Lower lobe of right lung (tissue), 2 donors: Measurements from ENCODE around the gene KCNE4. TPM values are rescaled to one million over a fixed set of nuclear protein-coding genes. Genes with fewer than 3 reads are reported as not detected.

Source experiments
- ATAC-seq, 2 donors: fragments of 200-7000 bp; cut with Tn5 transposase; one replicate each; pipeline ENCODE4 v1.9.1; 2020 to 2022; ENCODE audit warnings: mild to moderate bottlenecking in 2 of 2, moderate library complexity in 2 of 2
- DNase-seq: peaks from one replicate; pipeline ENCODE4 v3.0.0-alpha.2; 2020
- H3K27ac ChIP-seq: fragments of 200-600 bp; one replicate; pipeline ENCODE4 v1.8.0; 2022
- H3K27me3 ChIP-seq: fragments of 200-600 bp; one replicate; pipeline ENCODE4 v1.8.0; 2022; ENCODE audit warnings: low read depth
- H3K36me3 ChIP-seq: fragments of 200-600 bp; one replicate; pipeline ENCODE4 v1.8.0; 2022; ENCODE audit warnings: mild to moderate bottlenecking
- H3K4me1 ChIP-seq: fragments of 200-600 bp; one replicate; pipeline ENCODE4 v1.8.0; 2022
- H3K4me3 ChIP-seq: fragments of 200-600 bp; one replicate; pipeline ENCODE4 v1.8.0; 2022; ENCODE audit warnings: mild to moderate bottlenecking
- H3K9me3 ChIP-seq: fragments of 200-600 bp; one replicate; pipeline ENCODE4 v1.8.0; 2022
- intact Hi-C: fragments of 100-400 bp; cut with DNase I; formaldehyde crosslinking; loops from one replicate; pipeline ENCODE4 v1.11.0; 2022
- total RNA-seq: library from RNA; stranded (reverse); fragmentation: NEBNext Ultra II Directional; extraction: Animal tissue kit (Norgen Biotek cat#: 25700); gene quantifications from one replicate; pipeline ENCODE4 v1.2.1, GENCODE V29; 2021
- TF ChIP-seq, protein P1 (sequence below): fragments of 200-600 bp; IDR thresholded peaks from one replicate; pipeline ENCODE4 v1.8.0; 2022; ENCODE audit warnings: antibody characterized with exemption, mild to moderate bottlenecking
- donor health status: DM: no; HTN: yes; CAD: no; lungs with severe emphysema.

KCNE4 gene
- total RNA-seq, 1 donor from 2014 or later, result 1.2 TPM

DNA sequence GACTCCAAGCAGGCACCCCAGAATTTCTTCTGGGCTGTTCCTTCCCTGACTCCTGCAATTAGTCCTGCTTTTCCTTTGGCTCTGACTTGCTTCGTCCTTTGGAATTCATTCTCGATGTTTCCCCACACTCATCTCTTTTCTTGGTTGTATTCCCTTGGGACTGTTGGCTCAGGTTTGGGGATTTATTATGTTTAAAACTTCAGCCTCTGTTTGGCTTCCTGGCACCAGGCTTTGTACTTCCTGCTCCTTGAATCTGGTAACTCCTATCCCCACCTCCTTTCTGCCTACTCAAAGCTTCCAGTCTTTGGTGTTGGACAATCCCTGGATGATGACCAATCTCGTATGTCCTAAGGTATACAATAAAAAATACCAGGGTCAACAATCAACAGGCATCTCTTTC is 1.8 kb upstream of the KCNE4 start:
- no peaks in the 10 kb centered on the region for H3K4me1 ChIP-seq
- no peaks in the 10 kb centered on the region for H3K36me3 ChIP-seq
- H3K9me3 ChIP-seq, result no peaks in the 10 kb centered on the region
- DNase-seq, result no peak
- TF ChIP-seq, protein P1, sequence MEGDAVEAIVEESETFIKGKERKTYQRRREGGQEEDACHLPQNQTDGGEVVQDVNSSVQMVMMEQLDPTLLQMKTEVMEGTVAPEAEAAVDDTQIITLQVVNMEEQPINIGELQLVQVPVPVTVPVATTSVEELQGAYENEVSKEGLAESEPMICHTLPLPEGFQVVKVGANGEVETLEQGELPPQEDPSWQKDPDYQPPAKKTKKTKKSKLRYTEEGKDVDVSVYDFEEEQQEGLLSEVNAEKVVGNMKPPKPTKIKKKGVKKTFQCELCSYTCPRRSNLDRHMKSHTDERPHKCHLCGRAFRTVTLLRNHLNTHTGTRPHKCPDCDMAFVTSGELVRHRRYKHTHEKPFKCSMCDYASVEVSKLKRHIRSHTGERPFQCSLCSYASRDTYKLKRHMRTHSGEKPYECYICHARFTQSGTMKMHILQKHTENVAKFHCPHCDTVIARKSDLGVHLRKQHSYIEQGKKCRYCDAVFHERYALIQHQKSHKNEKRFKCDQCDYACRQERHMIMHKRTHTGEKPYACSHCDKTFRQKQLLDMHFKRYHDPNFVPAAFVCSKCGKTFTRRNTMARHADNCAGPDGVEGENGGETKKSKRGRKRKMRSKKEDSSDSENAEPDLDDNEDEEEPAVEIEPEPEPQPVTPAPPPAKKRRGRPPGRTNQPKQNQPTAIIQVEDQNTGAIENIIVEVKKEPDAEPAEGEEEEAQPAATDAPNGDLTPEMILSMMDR, result no peak
- no peak overlapping the region for H3K27ac ChIP-seq
- intact Hi-C loops, result no loop called here
- H3K4me3 ChIP-seq, result no peak overlapping the region
- no peak for ATAC-seq
- H3K27me3 ChIP-seq, result no peaks in the 10 kb centered on the region

DNA sequence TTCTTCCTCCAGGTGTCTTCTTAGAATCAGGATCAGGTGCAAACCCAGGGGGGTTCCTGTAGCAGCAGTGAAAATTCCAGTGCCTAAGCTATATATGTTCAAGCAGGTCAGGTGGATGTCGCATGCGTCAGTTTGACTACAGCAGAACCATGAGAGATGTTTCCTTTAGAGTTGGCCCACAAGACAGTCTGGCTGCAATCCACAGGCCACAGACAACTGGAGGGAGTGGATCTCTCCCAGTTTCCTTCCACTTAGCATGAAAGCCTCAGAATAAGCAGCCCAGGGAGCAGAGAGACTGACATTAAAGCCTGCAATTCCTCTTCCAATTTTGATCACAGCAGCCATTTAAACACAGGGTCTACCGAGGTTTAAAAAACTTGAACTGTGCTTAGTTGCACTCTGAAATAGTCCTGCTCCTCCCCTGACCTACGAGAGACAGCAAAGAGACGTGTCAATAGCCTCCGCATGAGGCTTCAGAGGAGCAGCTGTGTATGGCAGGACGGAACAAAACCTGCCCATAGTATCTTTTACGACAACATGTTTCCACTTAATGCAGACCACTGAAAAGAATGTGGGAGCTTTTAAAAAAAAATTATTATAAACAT is 988 bp upstream of the KCNE4 start:
- H3K9me3 ChIP-seq, result no peaks in the 10 kb centered on the region
- H3K27me3 ChIP-seq, result no peaks in the 10 kb centered on the region
- peak overlapping the region; percentile 49 for H3K4me3 ChIP-seq
- peak overlapping the region; percentile 76 for H3K27ac ChIP-seq
- ATAC-seq (no peak), DNase-seq (no peak)
- intact Hi-C loops, result no loop called here
- H3K36me3 ChIP-seq, result no peaks in the 10 kb centered on the region
- TF ChIP-seq, protein P1, result no peak
- H3K4me1 ChIP-seq, result peaks cover 5% of the 10 kb centered on the region

DNA sequence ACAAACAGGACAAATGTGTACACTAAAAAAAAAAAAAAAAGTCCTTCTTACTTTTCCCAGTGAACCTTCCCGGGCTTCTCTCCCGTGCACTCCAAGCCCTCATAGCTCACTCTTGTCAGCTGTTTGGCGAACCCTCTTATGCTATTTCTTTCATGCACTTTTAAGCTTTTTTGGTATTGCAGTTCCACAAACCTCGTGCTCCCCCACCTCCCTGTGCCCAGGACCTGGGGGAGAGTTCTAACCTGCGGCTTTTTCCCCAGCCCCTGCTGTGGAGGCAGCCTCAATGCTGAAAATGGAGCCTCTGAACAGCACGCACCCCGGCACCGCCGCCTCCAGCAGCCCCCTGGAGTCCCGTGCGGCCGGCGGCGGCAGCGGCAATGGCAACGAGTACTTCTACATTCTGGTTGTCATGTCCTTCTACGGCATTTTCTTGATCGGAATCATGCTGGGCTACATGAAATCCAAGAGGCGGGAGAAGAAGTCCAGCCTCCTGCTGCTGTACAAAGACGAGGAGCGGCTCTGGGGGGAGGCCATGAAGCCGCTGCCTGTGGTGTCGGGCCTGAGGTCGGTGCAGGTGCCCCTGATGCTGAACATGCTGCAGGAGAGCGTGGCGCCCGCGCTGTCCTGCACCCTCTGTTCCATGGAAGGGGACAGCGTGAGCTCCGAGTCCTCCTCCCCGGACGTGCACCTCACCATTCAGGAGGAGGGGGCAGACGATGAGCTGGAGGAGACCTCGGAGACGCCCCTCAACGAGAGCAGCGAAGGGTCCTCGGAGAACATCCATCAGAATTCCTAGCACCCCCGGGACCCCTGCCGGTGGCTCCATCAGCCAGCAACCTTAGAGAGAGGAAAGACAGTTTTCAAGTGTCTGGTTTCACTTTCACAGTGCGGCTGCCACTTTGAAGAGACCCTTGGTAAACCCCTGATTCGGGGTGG is 826 bp downstream of the KCNE4 start:
- TF ChIP-seq, protein P1, result no peak
- Histone ChIP-seq H3K27ac (peak overlapping the region; percentile 76), H3K9me3 (no peaks in the 10 kb centered on the region), H3K27me3 (no peaks in the 10 kb centered on the region), H3K4me1 (peaks cover 12% of the 10 kb centered on the region), H3K4me3 (peak overlapping the region; percentile 49), H3K36me3 (no peaks in the 10 kb centered on the region)
- intact Hi-C loops, result no loop called here
- no peak for DNase-seq
- peak; percentile 3 to 17 for ATAC-seq

DNA sequence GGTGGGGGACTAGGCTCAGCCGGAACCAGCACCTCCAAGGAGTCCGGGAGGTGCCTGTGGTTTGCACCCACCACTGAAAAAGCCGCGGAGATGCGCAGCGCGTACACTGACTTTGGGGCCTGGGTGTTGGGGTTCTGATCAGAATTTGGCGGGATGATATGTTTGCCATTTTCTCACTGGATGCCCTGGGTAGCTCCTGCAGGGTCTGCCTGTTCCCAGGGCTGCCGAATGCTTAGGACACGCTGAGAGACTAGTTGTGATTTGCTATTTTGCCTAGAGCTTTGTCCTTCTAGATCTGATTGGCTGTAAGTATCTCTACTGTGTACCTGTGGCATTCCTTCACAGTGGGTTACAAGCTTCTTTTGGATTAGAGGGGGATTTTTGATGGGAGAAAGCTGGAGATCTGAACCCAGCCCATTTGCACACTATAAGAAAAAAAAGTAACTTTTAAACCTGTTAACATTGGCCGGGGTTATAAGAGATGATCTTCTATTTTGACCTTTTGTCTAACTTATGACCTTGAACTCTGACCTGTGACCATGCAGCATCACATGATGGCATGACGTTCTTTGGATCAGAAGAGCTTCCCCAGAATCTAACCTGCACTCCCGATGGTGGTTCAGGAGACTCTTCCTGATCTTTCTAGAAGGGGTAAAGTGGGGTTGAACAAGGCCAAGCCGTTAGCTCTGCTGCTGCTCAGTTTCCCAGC is 1.6 kb downstream of the KCNE4 start:
- Histone ChIP-seq H3K36me3 (no peaks in the 10 kb centered on the region), H3K27me3 (no peaks in the 10 kb centered on the region), H3K27ac (peak overlapping the region; percentile 76), H3K4me3 (peak overlapping the region; percentile 49), H3K4me1 (peaks cover 12% of the 10 kb centered on the region), H3K9me3 (no peaks in the 10 kb centered on the region)
- TF ChIP-seq, protein P1, result no peak
- DNase-seq (no peak), ATAC-seq (no peak)
- intact Hi-C loops, result no loop called here

DNA sequence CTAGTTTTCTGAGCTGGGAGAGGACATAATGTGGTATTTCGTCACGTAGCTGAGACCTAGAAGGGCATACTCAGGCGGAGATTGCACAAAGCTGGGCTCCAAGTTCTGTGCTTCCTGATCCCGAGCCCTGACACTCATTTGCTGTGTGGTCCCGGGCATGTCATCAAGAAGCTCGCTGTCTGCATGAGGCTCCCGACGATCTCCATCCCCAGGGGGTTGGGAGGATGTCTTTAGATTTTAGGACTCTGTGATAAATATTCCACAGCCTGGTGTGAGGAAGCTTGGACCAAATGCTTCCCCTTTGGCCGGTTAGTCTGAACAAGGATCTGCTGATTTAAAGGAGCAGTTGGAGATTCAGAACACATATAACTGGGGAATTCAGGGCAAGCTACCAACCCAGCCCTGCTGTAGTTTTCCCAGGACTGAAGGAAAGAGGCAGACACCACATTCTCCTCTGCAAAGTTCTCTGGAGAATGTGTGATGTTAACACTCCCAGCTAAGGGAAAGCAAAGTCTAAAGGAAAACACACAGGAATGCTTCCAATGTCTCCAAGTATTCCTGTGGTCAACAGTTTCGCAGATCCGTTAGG is 2.3 kb downstream of the KCNE4 start:
- intact Hi-C loops, result no loop called here
- Histone ChIP-seq H3K4me1 (peaks cover 12% of the 10 kb centered on the region), H3K27ac (peak overlapping the region; percentile 76), H3K9me3 (no peaks in the 10 kb centered on the region), H3K4me3 (peak overlapping the region; percentile 4), H3K36me3 (no peaks in the 10 kb centered on the region), H3K27me3 (no peaks in the 10 kb centered on the region)
- TF ChIP-seq, protein P1, result no peak
- peak; percentile 56 to 57 for ATAC-seq
- DNase-seq, result no peak
